ENCODE data around the gene SHB. TPM values are rescaled to one million over a fixed set of nuclear protein-coding genes. Genes with fewer than 3 reads are reported as not detected.

The SHB gene
- total RNA-seq, 1 experiment from 2014 or later = 20.7 TPM

DNA sequence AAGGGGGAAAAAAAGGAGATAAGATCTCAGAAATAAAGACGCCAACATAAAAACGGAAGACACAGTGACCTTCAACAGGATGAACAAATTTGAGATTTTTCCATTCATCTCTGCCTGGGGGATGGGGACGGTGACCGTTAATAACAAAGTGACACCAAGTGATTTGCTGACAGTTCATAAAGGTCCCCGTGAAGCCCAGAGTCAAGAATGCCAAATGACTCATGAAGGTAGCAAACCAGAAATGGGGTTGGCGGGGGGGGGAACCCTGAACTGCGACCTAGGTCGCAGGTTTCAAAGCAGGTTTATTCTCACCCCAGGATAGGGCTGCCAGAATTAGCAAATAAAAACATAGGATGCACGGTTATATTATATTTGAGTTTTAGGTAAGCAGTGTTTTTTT is 21.1 kb upstream of the SHB start:
- no TSS peak for BruUV-seq (replicated peaks)
- intact Hi-C loops (cut with micrococcal nuclease; ENCODE audit: unreplicated experiment) = no loop called here
- no peak for DNase-seq (ENCODE audit: low spot score)
- ChIA-PET CTCF (no interaction called here), POLR2A (ENCODE audit: low non-redundant PET) (no interaction called here)
- TF ChIP-seq, protein P1, sequence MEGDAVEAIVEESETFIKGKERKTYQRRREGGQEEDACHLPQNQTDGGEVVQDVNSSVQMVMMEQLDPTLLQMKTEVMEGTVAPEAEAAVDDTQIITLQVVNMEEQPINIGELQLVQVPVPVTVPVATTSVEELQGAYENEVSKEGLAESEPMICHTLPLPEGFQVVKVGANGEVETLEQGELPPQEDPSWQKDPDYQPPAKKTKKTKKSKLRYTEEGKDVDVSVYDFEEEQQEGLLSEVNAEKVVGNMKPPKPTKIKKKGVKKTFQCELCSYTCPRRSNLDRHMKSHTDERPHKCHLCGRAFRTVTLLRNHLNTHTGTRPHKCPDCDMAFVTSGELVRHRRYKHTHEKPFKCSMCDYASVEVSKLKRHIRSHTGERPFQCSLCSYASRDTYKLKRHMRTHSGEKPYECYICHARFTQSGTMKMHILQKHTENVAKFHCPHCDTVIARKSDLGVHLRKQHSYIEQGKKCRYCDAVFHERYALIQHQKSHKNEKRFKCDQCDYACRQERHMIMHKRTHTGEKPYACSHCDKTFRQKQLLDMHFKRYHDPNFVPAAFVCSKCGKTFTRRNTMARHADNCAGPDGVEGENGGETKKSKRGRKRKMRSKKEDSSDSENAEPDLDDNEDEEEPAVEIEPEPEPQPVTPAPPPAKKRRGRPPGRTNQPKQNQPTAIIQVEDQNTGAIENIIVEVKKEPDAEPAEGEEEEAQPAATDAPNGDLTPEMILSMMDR (conservative IDR thresholded peaks at IDR 0.05; ENCODE audit: low read depth, low read length) = no peak
- no peak for TF ChIP-seq EZH2 (IDR thresholded peaks at IDR 0.05; ENCODE audit: borderline replicate concordance, low read depth, low read length, poor library complexity, severe bottlenecking)
- H3K4me3 ChIP-seq (ENCODE audit: low read depth, low read length, poor library complexity, severe bottlenecking) = no peak overlapping the region
- H3K27me3 ChIP-seq (replicated peaks; ENCODE audit: insufficient read depth, low read depth, low read length, poor library complexity) = no peaks in the 10 kb centered on the region
- no peak overlapping the region for H3K27ac ChIP-seq (ENCODE audit: low read depth, low read length, poor library complexity, severe bottlenecking)
- no peaks in the 10 kb centered on the region for H3K4me1 ChIP-seq (ENCODE audit: insufficient read depth, low read length, poor library complexity, severe bottlenecking)
- H3K9me3 ChIP-seq (ENCODE audit: low read depth, low read length, poor library complexity, severe bottlenecking) = no peaks in the 10 kb centered on the region
- H3K36me3 ChIP-seq (ENCODE audit: insufficient read depth, low read length, poor library complexity, severe bottlenecking) = no peaks in the 10 kb centered on the region

DNA sequence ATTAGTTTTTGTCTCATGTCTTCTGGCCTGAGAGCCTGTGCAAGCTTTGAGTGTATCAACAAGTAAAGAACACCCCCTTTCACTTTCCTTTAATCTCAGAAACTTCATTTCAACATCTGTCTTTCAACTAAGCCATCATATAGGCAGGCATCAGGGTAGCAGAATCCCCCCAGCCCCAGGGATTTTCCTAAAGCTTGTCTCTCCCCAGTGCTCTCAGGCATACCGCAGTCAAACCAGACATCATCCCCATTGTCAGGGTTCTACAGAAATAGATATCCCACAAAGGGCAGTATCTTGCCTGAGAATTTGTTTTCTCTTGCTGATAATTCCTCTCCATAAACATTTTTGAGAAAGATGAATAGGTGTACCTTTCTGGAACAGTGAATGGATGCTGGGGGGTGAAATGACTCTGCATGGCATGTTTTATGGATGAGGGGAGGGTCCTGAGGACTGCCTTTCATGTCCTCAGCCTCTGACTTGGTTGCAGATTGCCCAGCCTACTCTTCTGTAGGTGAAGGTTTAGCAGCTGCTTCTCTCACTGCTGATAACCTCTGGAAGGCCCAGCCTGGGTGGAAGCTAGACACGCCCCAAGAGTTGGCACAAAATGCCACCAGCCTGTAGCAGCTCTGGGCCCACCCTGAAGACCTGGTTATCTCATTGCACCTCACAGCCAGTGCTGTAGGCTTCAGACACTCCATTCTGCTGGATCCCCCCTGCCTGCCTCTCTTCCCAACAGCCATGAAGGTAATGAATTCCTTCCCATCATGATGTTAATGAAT is 20.5 kb upstream of the SHB start:
- TF ChIP-seq EZH2 (IDR thresholded peaks at IDR 0.05; ENCODE audit: borderline replicate concordance, low read depth, low read length, poor library complexity, severe bottlenecking) = no peak
- TF ChIP-seq, protein P1 (conservative IDR thresholded peaks at IDR 0.05; ENCODE audit: low read depth, low read length) = no peak
- H3K27me3 ChIP-seq (replicated peaks; ENCODE audit: insufficient read depth, low read depth, low read length, poor library complexity) = no peaks in the 10 kb centered on the region
- DNase-seq (ENCODE audit: low spot score) = no peak
- H3K36me3 ChIP-seq (ENCODE audit: insufficient read depth, low read length, poor library complexity, severe bottlenecking) = no peaks in the 10 kb centered on the region
- POLR2A ChIA-PET (ENCODE audit: low non-redundant PET) = no interaction called here
- H3K4me3 ChIP-seq (ENCODE audit: low read depth, low read length, poor library complexity, severe bottlenecking) = no peak overlapping the region
- no TSS peak for BruUV-seq (replicated peaks)
- no peak overlapping the region for H3K27ac ChIP-seq (ENCODE audit: low read depth, low read length, poor library complexity, severe bottlenecking)
- intact Hi-C loops (cut with micrococcal nuclease; ENCODE audit: unreplicated experiment) = loop anchor here (5.0 to 10.0 kb wide), 3 partner anchors 175 to 315 kb away; no protein-coding TSS in a partner anchor
- H3K4me1 ChIP-seq (ENCODE audit: insufficient read depth, low read length, poor library complexity, severe bottlenecking) = no peaks in the 10 kb centered on the region
- H3K9me3 ChIP-seq (ENCODE audit: low read depth, low read length, poor library complexity, severe bottlenecking) = no peaks in the 10 kb centered on the region
- CTCF ChIA-PET = interaction anchor here (2.2 kb wide), 1 partner anchor 11 kb away, joined by 10 read pairs; no protein-coding TSS in a partner anchor

DNA sequence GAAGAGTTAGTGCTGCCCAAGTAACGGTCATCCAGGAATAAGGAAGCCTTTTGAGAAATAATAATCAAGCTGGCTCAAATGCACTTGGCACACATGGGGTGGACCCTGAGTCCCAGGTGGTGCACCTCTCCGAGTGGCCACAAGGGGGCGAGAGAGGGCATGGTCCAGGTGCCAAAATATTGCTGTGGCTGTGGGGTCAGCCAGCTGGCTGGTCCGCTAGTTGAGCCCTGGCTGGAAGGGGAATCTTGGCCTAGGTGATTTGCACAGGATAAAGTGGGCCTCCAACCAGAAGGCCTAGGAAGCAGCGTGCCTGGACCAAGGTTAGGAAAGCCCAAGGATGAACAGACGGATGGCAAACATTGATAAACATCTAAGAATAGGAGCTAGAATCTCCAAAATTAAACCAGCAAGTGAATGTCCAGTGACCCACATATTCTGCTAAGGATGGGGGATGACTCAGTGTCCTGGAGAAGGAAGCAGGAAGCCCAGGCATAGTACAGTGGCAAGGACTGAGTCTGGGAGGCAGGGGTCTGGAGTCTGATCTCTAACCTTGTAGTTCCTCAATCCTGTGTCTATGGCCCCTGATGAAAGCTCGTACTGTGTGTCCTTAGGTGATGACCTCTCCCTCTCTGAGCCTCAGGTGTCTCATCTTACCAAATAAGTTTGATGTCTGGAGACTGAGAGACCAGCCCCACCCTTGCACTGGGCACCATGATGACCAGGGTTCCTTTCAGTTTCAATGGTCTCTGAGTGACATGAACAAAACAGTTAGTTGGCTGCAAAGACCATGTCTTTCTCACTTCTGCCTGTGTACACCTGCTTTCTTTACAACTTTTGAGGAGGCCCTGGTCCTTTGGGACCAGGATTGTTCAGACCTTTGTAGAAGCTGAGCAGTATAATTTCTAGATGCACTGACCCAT is 19.2 kb upstream of the SHB start:
- no peak overlapping the region for H3K4me3 ChIP-seq (ENCODE audit: low read depth, low read length, poor library complexity, severe bottlenecking)
- no peaks in the 10 kb centered on the region for H3K4me1 ChIP-seq (ENCODE audit: insufficient read depth, low read length, poor library complexity, severe bottlenecking)
- intact Hi-C loops (cut with micrococcal nuclease; ENCODE audit: unreplicated experiment) = loop anchor here (1.0 to 10.0 kb wide), 4 partner anchors 175 to 317 kb away; no protein-coding TSS in a partner anchor
- no peak overlapping the region for H3K27ac ChIP-seq (ENCODE audit: low read depth, low read length, poor library complexity, severe bottlenecking)
- no peaks in the 10 kb centered on the region for H3K27me3 ChIP-seq (replicated peaks; ENCODE audit: insufficient read depth, low read depth, low read length, poor library complexity)
- ChIA-PET CTCF (interaction anchor here (0.9 to 2.2 kb wide), 6 partner anchors 9 to 177 kb away, joined by 3 to 12 read pairs (median 3); no protein-coding TSS in a partner anchor), POLR2A (ENCODE audit: low non-redundant PET) (no interaction called here)
- TF ChIP-seq, protein P1 (conservative IDR thresholded peaks at IDR 0.05; ENCODE audit: low read depth, low read length) = peak; percentile 99
- TF ChIP-seq EZH2 (IDR thresholded peaks at IDR 0.05; ENCODE audit: borderline replicate concordance, low read depth, low read length, poor library complexity, severe bottlenecking) = no peak
- DNase-seq (ENCODE audit: low spot score) = peak; percentile 50
- no TSS peak for BruUV-seq (replicated peaks)
- H3K9me3 ChIP-seq (ENCODE audit: low read depth, low read length, poor library complexity, severe bottlenecking) = no peaks in the 10 kb centered on the region
- H3K36me3 ChIP-seq (ENCODE audit: insufficient read depth, low read length, poor library complexity, severe bottlenecking) = no peaks in the 10 kb centered on the region

All from A673 (cell line).